Small intestine (tissue), 7 donors: ENCODE results near the gene ANKRD16. TPM values are rescaled to one million over a fixed set of nuclear protein-coding genes. Genes with fewer than 3 reads are reported as not detected.
"Not testable (repeated sequence)": the region's sequence is repeated elsewhere in the genome, so short reads cannot be mapped to it uniquely, and the experiment has no call there.

Experiments used
- DNase-seq, 2 donors: peaks; one replicate each; pipeline versions ENCODE4 v3.0.0 to v3.0.0-alpha.2; 2013
- FAIRE-seq: peaks from 2 replicates; lab custom pipeline; 2012; peaks lifted over from hg19 to GRCh38; lab: Jason Lieb, UNC
- H3K27ac ChIP-seq, 3 donors: one replicate each; pipeline ENCODE4 v1.5.1; 2013; ENCODE audit warnings: low read length in 2 of 3, mild to moderate bottlenecking in 2 of 3, control low read depth in 1 of 3, inconsistent platforms in 1 of 3, low read depth in 1 of 3, moderate library complexity in 1 of 3
- H3K27me3 ChIP-seq, 3 donors: one replicate each; pipeline ENCODE4 v1.6.1; 2013; ENCODE audit warnings: low read length in 3 of 3, inconsistent platforms in 1 of 3; ENCODE audit not compliant: control insufficient read depth in 3 of 3, insufficient read depth in 3 of 3
- H3K36me3 ChIP-seq, 3 donors: one replicate each; pipeline ENCODE4 v1.6.1; 2013; ENCODE audit warnings: low read length in 3 of 3, inconsistent platforms in 1 of 3, low read depth in 1 of 3, mild to moderate bottlenecking in 1 of 3, moderate library complexity in 1 of 3; ENCODE audit not compliant: control insufficient read depth in 3 of 3, insufficient read depth in 2 of 3
- H3K4me1 ChIP-seq, 3 donors: one replicate each; pipeline ENCODE4 v1.6.1; 2013; ENCODE audit warnings: low read length in 2 of 3, inconsistent platforms in 1 of 3, low read depth in 1 of 3, mild to moderate bottlenecking in 1 of 3, moderate library complexity in 1 of 3; ENCODE audit not compliant: control insufficient read depth in 3 of 3, insufficient read depth in 2 of 3
- H3K4me3 ChIP-seq, 3 donors: one replicate each; pipeline ENCODE4 v1.5.1; 2013; ENCODE audit warnings: low read length in 3 of 3, control low read depth in 1 of 3, inconsistent platforms in 1 of 3, low read depth in 1 of 3, mild to moderate bottlenecking in 1 of 3, moderate library complexity in 1 of 3
- H3K9me3 ChIP-seq, 2 donors: one replicate each; pipeline ENCODE4 v1.6.1; 2013; ENCODE audit warnings: low read depth in 1 of 2, low read length in 1 of 2; ENCODE audit not compliant: control insufficient read depth in 2 of 2, insufficient read depth in 1 of 2
- WGBS, 3 donors: extraction: QIAGEN DNeasy Blood & Tissue Kit; methylation state at CpG; one replicate each; pipeline ENCODE4 v1.1.7; 2013; 5-methylcytosine and 5-hydroxymethylcytosine counted together
- polyA plus RNA-seq, 4 donors: library from polyadenylated mRNA; stranded (reverse) in 3 of 4; unstranded in 1 of 4; fragments of 200-250 nt in 3 of 4; fragments of 120-200 nt in 1 of 4; gene quantifications; one replicate each; pipeline versions ENCODE4 v1.2.1 to v1.2.3, GENCODE V29; 2013
- donor health status: healthy with polysubstance abuse.
- donor health status: control.
- donor health status: control.
- donor health status: Bipolar disorder and iron deficiency.
- donor health status: healthy.

ANKRD16 gene
- polyA plus RNA-seq, 4 donors, result 3.2 to 7.4 (median 5.0) TPM

DNA sequence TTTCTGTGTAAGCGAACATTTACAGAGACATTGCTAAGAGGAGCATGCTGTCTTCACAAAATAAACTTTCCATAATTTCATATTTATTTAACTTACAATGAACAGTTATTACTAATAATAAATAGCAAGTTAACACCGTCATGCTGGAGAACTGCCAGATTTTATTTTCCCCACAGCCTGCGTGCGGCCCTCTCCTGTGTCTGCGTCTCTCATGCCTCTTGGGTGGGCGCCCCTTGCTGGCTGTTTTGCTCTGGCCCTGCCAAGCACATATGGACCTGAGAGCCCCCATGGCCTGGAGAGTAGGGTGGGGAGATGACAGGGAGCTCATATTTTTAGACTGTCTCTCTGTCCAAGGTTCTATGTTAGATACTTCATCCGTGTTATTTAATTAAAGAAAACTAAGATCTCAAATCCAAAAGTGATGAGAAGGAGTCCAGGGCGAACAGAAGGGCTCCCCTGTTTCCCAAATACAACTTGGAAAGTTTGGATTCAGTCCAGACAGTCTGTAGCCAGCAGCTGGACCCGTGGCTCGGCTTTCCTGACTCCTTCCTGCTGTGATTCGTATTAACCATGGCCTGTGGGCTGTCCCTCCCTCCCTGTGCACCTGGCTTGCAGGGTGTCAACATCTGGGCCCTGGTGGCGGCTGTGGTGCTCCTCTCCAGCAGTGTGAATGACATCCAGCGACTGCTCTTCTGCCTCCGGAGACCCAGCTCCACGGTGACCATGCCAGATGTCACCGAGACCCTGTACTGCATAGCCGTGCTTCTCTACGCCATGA lies 20.8 kb upstream of the ANKRD16 start:
- Histone ChIP-seq H3K9me3 (no peaks in the 10 kb centered on the region), H3K27me3 (no peaks in the 10 kb centered on the region), H3K4me3 (no peak overlapping the region), H3K4me1 (no peaks in the 10 kb centered on the region), H3K36me3 (peaks cover 11 to 72% (median 32%) of the 10 kb centered on the region in 3 donors), H3K27ac (peak overlapping the region in 1 of 3 donors; percentile 63)
- 71 to 88% (median 87%) methylated on average over 17 to 18 of the region's 18 CpGs for WGBS, 3 donors
- DNase-seq, result no peak
- no peak for FAIRE-seq

DNA sequence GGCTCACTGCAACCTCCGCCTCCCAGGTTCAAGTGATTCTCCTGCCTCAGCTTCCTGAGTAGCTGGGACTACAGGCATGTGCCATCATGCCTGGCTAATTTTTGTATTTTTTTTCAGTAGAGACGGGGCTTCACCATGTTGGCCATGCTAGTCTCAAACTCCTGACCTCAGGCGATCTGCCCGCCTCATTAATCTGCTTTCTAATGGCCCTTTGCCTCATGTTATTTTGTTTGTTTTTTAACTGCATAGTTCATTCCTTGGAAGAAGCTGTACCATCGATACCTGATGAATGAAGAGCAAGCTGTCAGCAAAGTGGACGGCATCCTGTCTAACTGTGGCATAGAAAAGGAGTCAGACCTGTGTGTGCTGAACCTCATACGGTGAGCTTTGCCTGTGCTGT lies 19.0 kb upstream of the ANKRD16 start:
- not testable (repeated sequence) for DNase-seq, FAIRE-seq, H3K4me3 ChIP-seq, H3K4me1 ChIP-seq, H3K27me3 ChIP-seq, H3K9me3 ChIP-seq, H3K27ac ChIP-seq
- WGBS, 3 donors, result 88 to 94% (median 91%) methylated on average over 7 of the region's 7 CpGs
- peaks cover 11 to 64% (median 25%) of the 10 kb centered on the region in 3 donors for H3K36me3 ChIP-seq

DNA sequence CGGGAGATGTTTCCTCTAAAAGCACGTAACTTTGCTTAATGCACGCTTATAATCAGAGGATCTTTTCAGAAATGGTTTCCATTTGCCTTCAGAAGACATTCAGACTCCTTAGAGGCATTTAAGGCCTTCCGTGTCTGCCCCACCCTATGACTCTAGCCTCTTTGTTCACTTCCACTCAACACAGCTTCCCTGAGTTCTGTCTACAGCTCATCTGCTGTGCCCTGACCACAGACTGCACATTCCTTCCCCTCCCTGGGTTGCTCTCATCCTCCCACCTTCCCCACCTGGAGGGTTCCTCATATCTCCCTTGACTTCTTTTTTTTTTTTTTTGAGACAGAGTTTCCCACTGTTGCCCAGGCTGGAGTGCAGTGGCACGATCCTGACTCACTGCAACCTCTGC lies 17.0 kb upstream of the ANKRD16 start:
- no peak for FAIRE-seq
- Histone ChIP-seq H3K9me3 (no peaks in the 10 kb centered on the region), H3K36me3 (peaks cover 11 to 53% (median 17%) of the 10 kb centered on the region in 3 donors), H3K27me3 (no peaks in the 10 kb centered on the region), H3K27ac (peak overlapping the region in 1 of 3 donors; percentile 29), H3K4me3 (no peak overlapping the region), H3K4me1 (no peaks in the 10 kb centered on the region)
- 85 to 94% (median 91%) methylated on average over 5 of the region's 5 CpGs for WGBS, 3 donors
- DNase-seq, result no peak

DNA sequence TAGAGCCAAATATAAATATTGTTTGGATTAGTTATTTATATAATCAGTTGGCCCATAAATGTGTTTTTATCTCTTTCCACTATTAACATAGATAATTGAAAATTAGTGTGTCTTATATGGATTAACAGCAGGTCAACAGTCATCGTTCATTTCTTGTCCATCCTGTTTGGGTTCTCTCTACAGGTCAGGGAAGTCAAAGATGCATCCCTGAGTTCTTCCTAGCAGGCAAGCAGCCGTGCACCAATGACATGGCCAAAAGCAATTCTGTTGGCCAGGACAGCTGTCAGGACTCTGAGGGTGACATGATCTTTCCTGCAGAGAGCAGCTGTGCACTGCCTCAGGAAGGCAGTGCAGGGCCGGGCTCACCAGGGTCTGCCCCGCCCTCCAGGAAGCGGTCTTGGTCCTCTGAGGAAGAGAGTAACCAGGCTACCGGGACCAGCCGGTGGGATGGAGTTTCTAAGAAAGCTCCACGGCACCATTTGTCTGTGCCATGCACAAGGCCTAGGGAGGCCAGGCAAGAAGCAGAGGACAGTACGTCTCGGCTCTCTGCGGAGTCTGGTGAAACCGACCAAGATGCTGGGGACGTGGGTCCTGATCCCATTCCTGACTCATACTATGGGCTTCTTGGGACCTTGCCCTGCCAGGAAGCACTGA lies 16.3 kb upstream of the ANKRD16 start:
- Histone ChIP-seq H3K27ac (peak overlapping the region in 1 of 3 donors; percentile 29), H3K27me3 (no peaks in the 10 kb centered on the region), H3K36me3 (peaks cover 5 to 47% (median 13%) of the 10 kb centered on the region in 3 donors), H3K4me1 (no peaks in the 10 kb centered on the region), H3K4me3 (no peak overlapping the region), H3K9me3 (no peaks in the 10 kb centered on the region)
- FAIRE-seq (no peak), DNase-seq (peak in 1 of 2 donors; percentile 13)
- 67 to 86% (median 86%) methylated on average over 13 of the region's 13 CpGs for WGBS, 3 donors

DNA sequence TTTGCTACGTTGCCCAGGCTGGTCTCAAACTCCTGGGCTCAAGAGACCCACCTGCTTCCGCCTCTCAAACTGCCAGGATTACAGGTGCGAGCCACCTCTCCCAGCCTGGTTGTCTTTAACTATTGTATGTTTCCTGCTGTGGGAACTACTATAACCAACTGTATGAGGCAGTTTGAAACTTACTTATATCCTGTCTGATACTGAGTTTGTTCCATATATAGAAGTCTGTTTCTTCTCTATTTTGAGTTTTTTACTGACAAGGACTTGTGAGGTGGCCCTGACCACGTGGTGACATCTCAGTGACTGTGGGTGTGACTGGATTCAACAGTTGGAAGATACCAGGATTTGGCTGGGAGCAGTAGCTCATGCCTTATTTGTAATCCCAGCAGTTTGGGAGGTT lies 14.5 kb upstream of the ANKRD16 start:
- peaks cover 0 to 35% (median 7%) of the 10 kb centered on the region in 3 donors for H3K36me3 ChIP-seq
- WGBS, 3 donors, result 65 to 72% (median 69%) methylated on average over 4 of the region's 4 CpGs
- no peaks in the 10 kb centered on the region for H3K4me1 ChIP-seq
- H3K27me3 ChIP-seq, result no peaks in the 10 kb centered on the region
- peak overlapping the region in 1 of 3 donors; percentile 26 for H3K27ac ChIP-seq
- FAIRE-seq (no peak), DNase-seq (no peak)
- H3K9me3 ChIP-seq, result no peaks in the 10 kb centered on the region
- no peak overlapping the region for H3K4me3 ChIP-seq

DNA sequence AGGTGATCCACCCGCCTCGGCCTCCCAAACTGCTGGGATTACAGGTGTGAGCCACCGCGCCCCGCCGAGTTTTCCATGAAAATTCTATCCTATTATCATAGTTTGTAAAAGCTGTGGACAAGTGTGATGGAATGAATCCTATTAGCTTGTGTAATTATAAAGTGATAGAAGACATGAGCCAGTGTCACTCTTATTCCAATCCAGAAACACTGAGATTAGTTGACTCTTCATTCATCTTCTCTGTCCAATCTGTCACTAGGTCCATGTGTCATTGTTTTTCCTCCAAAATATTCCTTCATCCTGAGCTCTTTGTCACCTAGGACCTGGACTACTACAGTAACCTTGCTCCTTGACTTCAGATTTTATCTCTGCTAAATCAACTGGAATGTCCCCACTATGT lies 13.9 kb upstream of the ANKRD16 start:
- Histone ChIP-seq H3K4me1 (no peaks in the 10 kb centered on the region), H3K4me3 (no peak overlapping the region), H3K9me3 (peaks cover 0 to 2% of the 10 kb centered on the region in 2 donors), H3K27me3 (no peaks in the 10 kb centered on the region), H3K36me3 (peaks cover 0 to 29% (median 3%) of the 10 kb centered on the region in 3 donors), H3K27ac (no peak overlapping the region)
- FAIRE-seq (no peak), DNase-seq (no peak)
- WGBS, 3 donors, result 96 to 99% (median 98%) methylated on average over 6 of the region's 6 CpGs

DNA sequence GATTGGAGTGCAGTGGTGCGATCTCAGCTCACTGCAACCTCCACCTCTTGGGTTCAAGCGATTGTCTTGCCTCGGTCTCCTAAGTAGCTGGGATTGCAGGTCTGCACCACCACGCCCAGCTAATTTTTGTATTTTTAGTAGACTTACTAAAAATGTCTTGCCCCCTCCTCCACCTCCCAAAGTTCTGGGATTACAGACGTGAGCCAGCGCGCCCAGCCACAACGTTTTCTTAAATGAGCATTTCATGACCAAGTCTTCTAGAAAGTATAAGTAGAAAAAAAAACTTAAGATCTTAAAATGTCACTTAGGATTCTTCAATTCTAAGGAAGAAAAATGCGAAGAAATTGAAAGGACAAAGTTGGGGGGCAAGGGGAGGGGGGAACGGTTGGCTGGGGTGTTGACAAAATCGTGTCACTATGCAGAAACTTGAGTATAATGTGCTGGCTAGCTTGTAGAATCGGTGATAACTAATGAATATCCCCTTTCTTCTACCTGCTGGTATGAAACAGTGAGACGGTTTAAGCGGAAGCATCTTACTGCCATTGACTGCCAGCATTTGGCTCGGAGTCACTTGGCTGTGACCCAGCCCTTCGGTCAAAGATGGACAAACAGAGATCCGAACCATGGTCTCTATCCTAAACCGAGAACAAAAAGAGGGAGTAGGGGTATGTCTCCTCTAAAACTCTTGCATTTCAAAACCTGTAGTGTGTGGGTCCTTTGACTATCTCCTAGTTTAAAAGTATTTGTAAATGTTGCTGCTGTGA lies 13.0 kb upstream of the ANKRD16 start:
- DNase-seq, result no peak

DNA sequence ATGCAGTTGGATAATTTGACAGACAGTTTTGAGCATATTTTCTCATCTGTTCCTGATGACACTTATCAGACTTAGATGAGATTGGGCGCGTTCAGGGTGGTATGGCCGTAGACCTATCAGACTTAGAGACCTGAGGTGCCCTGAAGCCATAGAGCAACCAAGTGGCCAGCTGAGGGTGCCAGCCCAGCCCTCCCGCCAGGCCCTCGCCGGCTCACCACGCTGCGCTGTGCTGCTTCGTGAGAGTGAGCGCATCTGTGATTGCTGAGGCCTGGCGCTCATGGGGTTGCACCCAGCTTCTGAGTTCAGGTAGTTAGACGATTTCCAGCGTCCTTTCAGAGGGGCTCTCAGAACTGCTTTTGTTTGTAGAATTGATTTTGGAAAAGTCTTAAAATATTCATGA lies 10.6 kb upstream of the ANKRD16 start:
- FAIRE-seq, result no peak

More for the DNA sequence above, 13.0 kb upstream of the ANKRD16 start:
- H3K9me3 ChIP-seq, result peaks cover 0 to 9% of the 10 kb centered on the region in 2 donors
- H3K27me3 ChIP-seq, result no peaks in the 10 kb centered on the region
- 93 to 96% (median 95%) methylated on average over 18 of the region's 18 CpGs for WGBS, 3 donors
- no peak overlapping the region for H3K4me3 ChIP-seq
- peaks cover 0 to 35% (median 3%) of the 10 kb centered on the region in 3 donors for H3K36me3 ChIP-seq
- no peak overlapping the region for H3K27ac ChIP-seq
- no peaks in the 10 kb centered on the region for H3K4me1 ChIP-seq
- no peak for FAIRE-seq

More for the DNA sequence above, 10.6 kb upstream of the ANKRD16 start:
- WGBS, 3 donors, result 96 to 97% (median 96%) methylated on average over 13 of the region's 13 CpGs
- H3K36me3 ChIP-seq, result peaks cover 0 to 33% (median 12%) of the 10 kb centered on the region in 3 donors
- DNase-seq, result no peak
- H3K4me1 ChIP-seq, result no peaks in the 10 kb centered on the region
- no peak overlapping the region for H3K4me3 ChIP-seq
- no peak overlapping the region for H3K27ac ChIP-seq
- peaks cover 0 to 9% of the 10 kb centered on the region in 2 donors for H3K9me3 ChIP-seq
- no peaks in the 10 kb centered on the region for H3K27me3 ChIP-seq
